ENCODE results near the gene PLEKHM2.

- no peak for TF ChIP-seq CTCF (IDR thresholded peaks at IDR 0.05; ENCODE audit: low read length)
- no peak for TF ChIP-seq EZH2 (IDR thresholded peaks at IDR 0.05; ENCODE audit: borderline replicate concordance, low read length)
Observed at GRCh38 chr1:15730936-15731335, 46.8 kb downstream of the PLEKHM2 start.

Measured in OCI-LY1 (cell line).